ENCODE results near the gene SPINT3.

The SPINT3 gene

DNA sequence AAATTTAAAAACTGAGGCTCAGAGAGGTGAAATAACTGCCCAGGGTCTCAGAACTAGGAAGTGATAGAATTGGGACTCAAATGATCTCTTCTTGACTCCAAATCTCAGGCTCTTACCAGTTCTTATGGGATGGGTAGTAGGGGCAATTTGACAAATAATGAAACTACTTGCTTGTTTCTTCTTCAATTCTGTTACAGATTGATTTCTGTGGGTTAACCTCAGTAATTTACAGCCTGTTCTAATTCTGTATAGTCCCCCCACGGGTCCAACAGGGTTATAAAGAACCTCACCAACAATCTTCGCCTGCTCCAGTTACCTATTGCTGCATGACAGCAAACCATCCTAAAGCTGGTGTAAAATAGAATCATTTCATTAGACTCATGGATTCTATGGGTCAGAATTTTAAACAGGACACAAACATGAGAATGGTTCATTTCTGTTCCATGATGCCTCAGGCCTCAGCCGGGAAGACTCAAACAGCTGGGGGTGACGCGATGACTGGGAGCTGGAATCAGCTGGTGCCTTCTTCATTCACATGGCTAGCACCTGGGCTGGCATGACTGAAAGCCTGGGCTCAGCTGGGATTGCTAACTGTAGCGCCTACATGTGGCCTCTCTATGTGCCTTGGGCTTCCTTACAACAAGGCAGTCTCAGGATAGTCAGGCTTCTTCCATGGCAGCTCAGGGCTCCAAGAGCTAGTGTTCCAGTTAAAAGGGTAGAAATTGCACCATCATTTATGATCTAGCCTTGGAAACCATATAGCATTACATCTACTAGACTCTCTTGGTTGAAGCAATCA, 52.5 kb downstream of the SPINT3 start:
- no peak for DNase-seq

Data from hypothalamus (tissue), 51 donors.